Psoas muscle (tissue), 8 donors: Measurements from ENCODE around the gene ARHGEF28. TPM values are rescaled to one million over a fixed set of nuclear protein-coding genes. Genes with fewer than 3 reads are reported as not detected.

Experiments
- ATAC-seq, 4 donors: fragments of 200-7000 bp; cut with Tn5 transposase; one replicate each; pipeline ENCODE4 v1.9.1; 2020; ENCODE audit warnings: moderate library complexity in 3 of 4, mild to moderate bottlenecking in 2 of 4
- DNase-seq, 2 donors: peaks; one replicate each; pipeline ENCODE4 v3.0.0-alpha.2; 2020
- H3K27ac ChIP-seq: fragments of 200-600 bp; one replicate; pipeline ENCODE4 v1.8.0; 2022
- H3K27me3 ChIP-seq, 3 donors: fragments of 200-600 bp in 1 of 3; one replicate each; pipeline versions ENCODE4 v1.6.1 to v1.8.0; 2013 to 2022; ENCODE audit warnings: low read length in 2 of 3, mild to moderate bottlenecking in 2 of 3, moderate library complexity in 1 of 3; ENCODE audit not compliant: insufficient read depth in 3 of 3
- H3K36me3 ChIP-seq, 2 donors: fragments of 200-600 bp in 1 of 2; one replicate each; pipeline versions ENCODE4 v1.6.1 to v1.8.0; 2013 to 2022; ENCODE audit warnings: low read depth in 1 of 2, mild to moderate bottlenecking in 1 of 2, moderate library complexity in 1 of 2; ENCODE audit not compliant: insufficient read depth in 1 of 2
- H3K4me1 ChIP-seq: fragments of 200-600 bp; one replicate; pipeline ENCODE4 v1.8.0; 2022
- H3K4me3 ChIP-seq: fragments of 200-600 bp; one replicate; pipeline ENCODE4 v1.8.0; 2022; ENCODE audit warnings: mild to moderate bottlenecking
- H3K9me3 ChIP-seq: fragments of 200-600 bp; one replicate; pipeline ENCODE4 v1.8.0; 2022
- WGBS, 3 donors: extraction: QIAGEN DNeasy Blood & Tissue Kit; methylation state at CpG; one replicate each; pipeline versions ENCODE4 v1.1.6 to v1.1.7; 2013; 5-methylcytosine and 5-hydroxymethylcytosine counted together
- intact Hi-C, 2 donors: fragments of 100-400 bp; cut with DNase I; formaldehyde crosslinking; loops; one replicate each; pipeline versions ENCODE4 v1.11.0 to v1.14.2; 2022
- polyA plus RNA-seq, 3 donors: library from polyadenylated mRNA; stranded (reverse); fragments of 200-250 nt; gene quantifications; one replicate each; pipeline ENCODE4 v1.2.3, GENCODE V29; 2013
- total RNA-seq, 4 donors: library from RNA; stranded (reverse); fragmentation: NEBNext Ultra II Directional in 2 of 4; extraction: Animal tissue kit (Norgen Biotek cat#: 25700) in 2 of 4; gene quantifications; one replicate each; pipeline versions ENCODE4 v1.2.1 to v1.2.4, GENCODE V29; 2021 to 2023
- TF ChIP-seq, protein P1 (sequence below): fragments of 200-600 bp; IDR thresholded peaks from one replicate; pipeline ENCODE4 v1.8.0; 2022; ENCODE audit warnings: antibody characterized with exemption
- donor health status: healthy with polysubstance abuse.
- donor health status: DM: no; HTN: no; CAD: no; lungs with moderate emphysema.
- donor health status: Bipolar disorder and iron deficiency.
- donor health status: healthy.
- donor health status: DM: yes; HTN: yes; CAD: no.
- donor health status: DM: no; HTN: no; CAD: no.
- donor health status: DM: no; HTN: no; CAD: no.
- donor health status: DM: yes; HTN: yes; CAD: no.

Gene ARHGEF28
- total and polyA plus RNA-seq, 7 donors: 0.39 to 1.3 (median 1.00) TPM

- H3K27me3 ChIP-seq: no peaks in the 10 kb centered on the region
Observed at GRCh38 chr5:73718762-73719161, 92.8 kb downstream of the ARHGEF28 start.

DNA sequence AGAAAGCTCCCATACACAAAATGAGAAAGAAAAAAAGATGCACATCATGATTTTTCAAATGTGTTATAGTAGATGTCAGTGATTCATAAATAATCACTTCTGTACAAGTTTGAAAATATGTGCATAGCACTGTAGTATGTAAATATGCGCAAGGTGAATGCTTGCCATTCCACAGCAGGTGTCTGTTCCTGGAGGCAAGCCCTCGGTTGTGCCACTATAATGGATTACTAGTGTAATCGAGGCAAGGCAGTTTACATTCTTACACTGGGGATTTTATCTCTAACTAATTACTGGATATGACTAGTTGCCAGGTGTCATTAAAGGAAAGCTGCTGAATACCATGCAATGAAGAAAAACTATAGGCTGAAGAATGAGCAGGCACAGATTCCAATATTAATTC lies 93.6 kb downstream of the ARHGEF28 start:
- no peak overlapping the region for H3K4me3 ChIP-seq
- ATAC-seq (no peak), DNase-seq (no peak)
- no peaks in the 10 kb centered on the region for H3K27me3 ChIP-seq
- H3K9me3 ChIP-seq: no peaks in the 10 kb centered on the region
- WGBS, 3 donors: 58 to 63% (median 59%) methylated on average over 3 of the region's 3 CpGs
- TF ChIP-seq, protein P1, sequence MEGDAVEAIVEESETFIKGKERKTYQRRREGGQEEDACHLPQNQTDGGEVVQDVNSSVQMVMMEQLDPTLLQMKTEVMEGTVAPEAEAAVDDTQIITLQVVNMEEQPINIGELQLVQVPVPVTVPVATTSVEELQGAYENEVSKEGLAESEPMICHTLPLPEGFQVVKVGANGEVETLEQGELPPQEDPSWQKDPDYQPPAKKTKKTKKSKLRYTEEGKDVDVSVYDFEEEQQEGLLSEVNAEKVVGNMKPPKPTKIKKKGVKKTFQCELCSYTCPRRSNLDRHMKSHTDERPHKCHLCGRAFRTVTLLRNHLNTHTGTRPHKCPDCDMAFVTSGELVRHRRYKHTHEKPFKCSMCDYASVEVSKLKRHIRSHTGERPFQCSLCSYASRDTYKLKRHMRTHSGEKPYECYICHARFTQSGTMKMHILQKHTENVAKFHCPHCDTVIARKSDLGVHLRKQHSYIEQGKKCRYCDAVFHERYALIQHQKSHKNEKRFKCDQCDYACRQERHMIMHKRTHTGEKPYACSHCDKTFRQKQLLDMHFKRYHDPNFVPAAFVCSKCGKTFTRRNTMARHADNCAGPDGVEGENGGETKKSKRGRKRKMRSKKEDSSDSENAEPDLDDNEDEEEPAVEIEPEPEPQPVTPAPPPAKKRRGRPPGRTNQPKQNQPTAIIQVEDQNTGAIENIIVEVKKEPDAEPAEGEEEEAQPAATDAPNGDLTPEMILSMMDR: no peak
- no peaks in the 10 kb centered on the region for H3K36me3 ChIP-seq
- H3K27ac ChIP-seq: no peak overlapping the region
- H3K4me1 ChIP-seq: no peaks in the 10 kb centered on the region
- intact Hi-C loops: no loop called here

More at GRCh38 chr5:73718762-73719161, 92.8 kb downstream of the ARHGEF28 start:
- ATAC-seq (no peak), DNase-seq (no peak)
- WGBS, 3 donors: 85 to 90% (median 86%) methylated on average over 3 of the region's 3 CpGs
- Histone ChIP-seq H3K36me3 (no peaks in the 10 kb centered on the region), H3K4me1 (no peaks in the 10 kb centered on the region), H3K4me3 (no peak overlapping the region), H3K9me3 (no peaks in the 10 kb centered on the region), H3K27ac (no peak overlapping the region)
- intact Hi-C loops: no loop called here
- TF ChIP-seq, protein P1: no peak

DNA sequence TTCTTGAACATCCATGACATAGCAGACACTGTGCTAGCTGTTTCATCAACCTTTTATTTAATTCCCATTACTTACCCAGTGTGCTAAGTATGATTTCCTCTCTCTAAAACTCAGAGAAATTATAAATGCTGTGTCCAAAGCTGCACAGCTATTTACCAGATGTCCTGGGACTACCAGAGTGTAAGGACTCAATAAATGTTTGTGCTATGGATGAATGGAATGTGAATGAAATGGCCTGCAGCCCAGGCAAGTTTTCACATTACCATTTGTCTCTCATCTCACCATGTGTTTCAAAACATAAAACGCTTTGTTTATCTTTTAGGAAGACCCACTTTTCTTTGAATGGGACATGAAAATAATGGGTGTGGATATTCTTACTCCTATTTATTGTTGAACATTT lies 96.2 kb downstream of the ARHGEF28 start:
- intact Hi-C loops: no loop called here
- ATAC-seq: no peak
- no peak overlapping the region for H3K4me3 ChIP-seq
- H3K4me1 ChIP-seq: no peaks in the 10 kb centered on the region
- H3K27ac ChIP-seq: no peak overlapping the region
- no peaks in the 10 kb centered on the region for H3K36me3 ChIP-seq
- 18 to 29% (median 23%) methylated on average over 1 of the region's 1 CpG for whole genome bisulfite sequencing, 3 donors
- DNase-seq: no peak
- no peaks in the 10 kb centered on the region for H3K27me3 ChIP-seq
- H3K9me3 ChIP-seq: no peaks in the 10 kb centered on the region
- TF ChIP-seq, protein P1: no peak

DNA sequence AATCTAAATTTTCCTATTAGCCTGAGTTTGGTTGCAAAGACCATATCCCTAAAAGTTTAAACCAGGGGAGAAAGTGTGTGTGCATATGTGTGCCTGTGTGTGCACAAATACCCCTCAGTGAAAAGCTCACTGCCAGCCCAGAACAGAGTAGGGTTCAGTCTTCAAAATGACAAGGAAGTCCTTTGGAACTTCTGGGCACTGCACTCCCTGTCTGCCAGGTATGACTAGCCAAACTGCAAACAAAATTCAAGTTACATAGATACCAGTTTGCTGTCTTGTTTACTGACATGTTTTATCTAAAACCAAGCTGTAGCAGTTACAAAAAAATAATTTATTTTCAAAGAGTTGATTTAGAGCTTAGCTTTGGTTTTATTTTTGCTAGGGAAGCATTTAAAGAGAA lies 100.1 kb downstream of the ARHGEF28 start:
- no peak overlapping the region for H3K27ac ChIP-seq
- H3K4me3 ChIP-seq: no peak overlapping the region
- no peaks in the 10 kb centered on the region for H3K36me3 ChIP-seq
- H3K27me3 ChIP-seq: no peaks in the 10 kb centered on the region
- DNase-seq (no peak), ATAC-seq (no peak)
- intact Hi-C loops: no loop called here
- H3K4me1 ChIP-seq: no peaks in the 10 kb centered on the region
- TF ChIP-seq, protein P1: no peak
- no peaks in the 10 kb centered on the region for H3K9me3 ChIP-seq

DNA sequence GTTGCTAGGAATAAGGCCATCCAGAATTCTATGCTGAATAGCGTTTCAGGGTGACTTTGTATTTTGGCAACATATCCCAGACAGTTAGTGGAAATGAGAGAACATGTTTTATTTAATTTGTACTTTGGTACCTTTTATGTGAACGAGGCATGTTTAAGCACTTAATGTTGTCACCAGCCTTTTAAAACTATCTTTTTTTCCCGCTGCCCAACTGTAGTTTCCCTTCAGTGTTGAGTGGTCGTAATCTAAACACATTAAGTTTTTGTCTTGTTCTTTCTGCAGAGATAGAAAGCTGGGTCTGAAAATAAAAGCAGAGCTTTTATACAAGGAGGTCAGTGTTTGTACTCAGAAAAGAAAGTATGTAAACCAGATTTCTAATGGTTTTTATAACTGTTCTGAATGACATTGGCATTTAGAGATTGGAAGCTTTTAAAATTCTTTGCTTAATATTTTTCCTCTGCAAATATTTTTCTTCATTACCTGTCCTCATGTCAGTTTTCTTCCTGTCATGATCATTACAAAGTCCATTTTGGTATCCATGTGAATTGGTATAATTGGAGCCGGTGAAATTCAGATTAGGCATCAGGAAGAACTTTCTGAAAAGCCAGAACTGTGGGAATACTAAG lies 100.7 kb downstream of the ARHGEF28 start:
- no peak for DNase-seq
- intact Hi-C loops: no loop called here
- Histone ChIP-seq H3K27me3 (no peaks in the 10 kb centered on the region), H3K36me3 (no peaks in the 10 kb centered on the region), H3K27ac (no peak overlapping the region), H3K4me3 (no peak overlapping the region), H3K9me3 (no peaks in the 10 kb centered on the region), H3K4me1 (no peaks in the 10 kb centered on the region)
- WGBS, 3 donors: 78 to 81% (median 78%) methylated on average over 5 of the region's 5 CpGs
- no peak for ATAC-seq
- TF ChIP-seq, protein P1: no peak
